GM19397 (cell line): Measurements from ENCODE around the gene KHDC4.
"Not testable (repeated sequence)": the region's sequence is repeated elsewhere in the genome, so short reads cannot be mapped to it uniquely, and the experiment has no call there.

ENCODE experiments used
- ATAC-seq: cut with Tn5 transposase; IDR thresholded peaks from one replicate; pipeline ENCODE4 v1.9.1; 2021; ENCODE audit warnings: mild to moderate bottlenecking, moderate library complexity; ENCODE audit not compliant: unreplicated experiment

The KHDC4 gene

DNA sequence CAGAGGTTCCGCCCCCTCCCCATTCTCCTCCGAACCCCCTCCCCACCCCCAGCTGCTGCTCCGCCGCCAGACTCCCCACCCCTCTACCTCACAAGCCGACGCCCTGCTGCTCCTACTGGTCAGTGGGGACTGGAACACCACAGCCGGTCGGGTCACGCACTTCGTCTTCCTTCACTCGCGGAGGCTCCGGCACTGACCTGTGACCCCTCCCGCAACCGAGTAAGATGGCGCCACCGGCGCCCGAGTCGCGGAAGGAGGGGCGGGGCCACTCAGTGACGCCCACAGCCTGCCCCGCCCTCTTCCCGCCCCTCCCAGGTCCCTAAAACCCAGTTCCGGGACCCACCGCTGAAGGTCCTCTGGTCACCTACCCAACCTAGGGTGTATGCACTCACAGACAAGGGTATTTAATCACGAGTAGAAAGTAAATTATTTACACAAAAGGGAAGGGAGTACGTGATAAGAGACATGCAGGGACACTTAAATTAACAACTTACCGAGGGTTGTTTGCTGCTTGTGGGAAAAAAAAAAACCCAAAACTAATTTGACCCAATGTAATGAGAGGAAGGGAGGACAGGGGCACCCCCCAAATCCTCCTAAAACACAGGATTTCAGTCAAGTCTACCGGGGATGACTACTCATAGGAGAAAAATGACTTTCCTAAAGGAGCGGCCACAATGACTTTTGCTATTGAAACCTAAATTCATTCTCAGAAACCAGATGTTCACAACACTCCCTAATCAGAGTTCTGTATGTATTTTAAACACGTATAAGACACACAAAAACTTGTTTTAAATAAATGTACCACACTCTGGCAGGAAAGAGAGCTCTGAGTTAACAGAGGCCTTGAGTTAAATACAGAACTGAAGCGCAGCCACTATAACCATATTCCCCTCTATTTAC lies 22.8 kb downstream of the KHDC4 start, which contains the start of gene RIT1:
RIT1 (minus strand) TSS at position 194 of the 900 bp plus-strand sequence. CDS start 588 bp downstream, outside the sequence.
- peak; percentile 73 for ATAC-seq

DNA sequence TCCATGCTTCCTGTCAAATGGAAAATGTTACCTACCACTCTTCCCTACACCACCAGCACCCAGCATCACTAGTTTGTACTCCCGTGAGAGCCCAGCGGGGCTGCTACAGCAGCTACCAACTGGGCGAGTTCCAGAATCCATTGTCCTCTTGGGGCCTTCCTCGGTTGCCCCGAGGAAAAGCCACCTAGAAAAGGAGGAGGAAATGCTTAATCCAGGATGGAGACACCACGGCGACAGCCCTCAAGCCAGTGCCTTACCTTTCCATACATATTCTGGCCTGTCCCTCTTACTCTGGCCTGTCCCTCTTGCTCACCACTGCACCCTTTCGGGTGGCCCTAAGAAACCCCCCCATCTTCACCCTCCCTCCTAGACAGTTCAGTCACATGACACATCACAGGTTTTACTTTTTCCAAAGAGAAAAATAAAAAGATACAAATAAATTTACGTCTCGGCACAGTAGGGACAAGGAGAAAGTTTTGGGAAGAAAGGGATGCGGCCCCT lies 23.5 kb downstream of the KHDC4 start:
- peak; percentile 23 for ATAC-seq

DNA sequence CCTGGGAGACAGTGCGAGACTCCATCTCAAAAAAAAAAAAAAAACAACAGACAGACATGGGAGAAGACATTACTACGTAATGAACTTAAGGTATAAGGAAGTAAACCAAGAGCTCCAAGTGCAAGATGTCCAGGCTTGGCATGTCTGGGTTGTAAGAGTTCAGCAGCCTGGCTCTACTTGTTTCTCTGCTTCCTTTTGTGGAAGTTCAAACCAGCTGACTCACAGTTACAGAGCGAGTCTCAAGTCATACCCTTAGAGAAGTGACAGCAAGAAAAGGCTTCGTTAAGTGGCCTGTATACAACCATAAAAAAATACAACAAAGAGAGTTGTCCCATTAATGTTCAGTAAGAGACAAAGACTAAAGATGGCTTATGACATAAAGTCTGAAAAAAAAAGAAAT lies 24.3 kb downstream of the KHDC4 start:
- no peak for ATAC-seq

DNA sequence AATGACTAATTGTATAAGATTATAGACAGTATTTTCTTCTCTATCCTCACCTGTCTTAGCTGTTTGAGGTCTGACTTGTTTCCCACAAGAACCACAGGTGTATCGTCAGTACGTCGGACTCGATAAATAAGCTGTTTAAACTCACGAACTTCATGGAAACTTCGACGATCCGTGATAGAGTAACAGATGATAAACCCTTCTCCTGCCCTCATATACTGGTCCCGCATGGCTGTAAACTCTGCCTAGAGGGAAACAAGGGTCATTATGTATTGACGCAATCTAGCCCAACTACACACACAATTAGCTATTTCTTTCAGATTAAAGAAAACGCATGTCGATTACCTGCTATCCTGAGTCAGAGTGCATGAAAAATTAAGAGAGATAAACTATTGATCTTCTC lies 30.0 kb downstream of the KHDC4 start:
- no peak for ATAC-seq

DNA sequence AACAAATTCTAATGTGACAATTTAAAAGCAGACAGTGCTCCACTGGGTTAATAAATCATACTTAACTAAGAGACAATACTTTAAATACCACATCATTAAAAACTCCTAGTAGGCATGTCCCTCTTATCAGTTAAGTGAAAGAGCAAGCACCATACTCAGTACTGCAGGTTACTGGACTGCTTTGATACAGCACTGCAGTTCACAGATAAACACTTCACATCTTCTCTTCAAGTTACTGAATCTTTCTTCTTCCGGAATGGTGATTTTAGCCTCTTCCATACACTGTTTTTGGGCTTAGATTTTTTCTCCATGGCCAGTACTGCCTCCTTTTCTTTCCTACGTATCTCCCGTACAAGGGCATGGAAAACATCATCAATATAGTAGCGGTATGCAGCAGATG lies 34.1 kb downstream of the KHDC4 start:
- ATAC-seq: no peak

DNA sequence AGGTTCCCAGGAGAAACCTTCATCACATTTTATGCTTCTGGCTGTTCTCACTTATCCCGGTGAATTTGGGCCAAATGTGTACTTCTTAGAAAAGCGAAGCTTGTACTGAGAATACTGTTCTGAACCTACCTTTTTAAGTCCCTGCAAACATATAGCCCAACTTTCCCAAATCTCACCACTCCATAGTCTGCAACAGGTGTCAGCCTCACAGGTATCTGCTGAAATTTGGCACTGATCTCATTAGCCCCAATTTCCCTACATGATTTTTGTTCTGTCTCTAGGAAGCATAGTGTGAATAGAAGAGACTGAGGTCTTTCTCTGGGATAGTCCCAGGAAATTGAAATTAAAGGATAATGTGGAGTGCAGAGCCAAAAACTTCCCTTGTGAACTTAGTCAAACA lies 34.5 kb downstream of the KHDC4 start:
- ATAC-seq: no peak

DNA sequence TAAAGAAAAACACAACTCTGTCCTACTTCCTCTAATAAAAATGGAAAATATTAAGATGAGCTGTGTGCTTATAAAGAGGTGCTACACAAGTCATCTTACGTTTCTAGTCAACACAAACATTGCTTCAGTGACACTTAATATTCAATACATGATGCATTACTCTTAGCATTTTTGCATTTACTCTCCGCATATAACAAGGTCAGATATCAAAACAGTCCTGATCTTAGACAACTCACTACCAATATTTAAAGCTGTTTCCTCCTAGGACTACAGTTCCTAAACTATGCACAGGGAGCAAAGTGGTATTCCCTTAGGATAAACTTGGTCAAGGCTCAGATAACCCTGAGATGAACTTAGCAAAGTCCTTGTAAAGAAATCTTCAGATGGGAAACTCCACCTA lies 35.3 kb downstream of the KHDC4 start:
- ATAC-seq: no peak

DNA sequence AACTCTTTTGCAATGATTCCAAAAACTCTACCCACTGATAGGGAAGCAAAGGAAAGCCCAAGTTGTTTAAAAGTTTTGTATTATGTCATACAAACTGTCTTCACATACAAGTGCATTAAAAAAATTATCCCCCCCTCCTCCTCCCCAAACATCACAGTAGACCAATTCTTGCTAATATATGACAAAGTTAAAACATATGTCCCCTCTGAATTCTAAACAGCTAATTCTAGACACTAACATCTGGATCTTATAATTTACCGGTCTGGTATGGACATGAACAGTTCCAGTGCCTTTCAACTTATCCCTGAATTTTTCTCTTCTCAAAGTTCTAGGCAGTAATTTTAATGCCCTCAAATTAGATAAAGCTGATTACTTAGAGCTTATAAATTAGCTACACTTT lies 36.5 kb downstream of the KHDC4 start:
- ATAC-seq: no peak

DNA sequence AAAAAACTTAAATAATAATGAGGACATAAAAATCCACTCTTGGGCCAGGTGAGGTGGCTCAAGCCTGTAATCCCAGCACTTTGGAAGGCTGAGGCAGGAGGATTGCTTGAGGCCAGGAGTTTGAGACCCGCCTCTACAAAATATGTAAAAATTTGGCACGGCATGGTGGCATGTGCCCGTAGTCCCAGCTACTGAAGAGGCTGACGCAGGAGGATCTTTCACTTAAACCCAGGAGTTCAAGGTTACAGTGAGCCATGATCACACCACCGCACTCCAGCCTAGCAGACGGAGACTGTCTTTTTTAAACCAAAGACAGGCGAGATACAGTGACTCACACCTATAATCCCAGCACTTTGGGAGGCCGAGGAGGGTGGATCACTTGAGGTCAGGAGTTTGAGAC lies 37.7 kb downstream of the KHDC4 start:
- not testable (repeated sequence) for ATAC-seq

DNA sequence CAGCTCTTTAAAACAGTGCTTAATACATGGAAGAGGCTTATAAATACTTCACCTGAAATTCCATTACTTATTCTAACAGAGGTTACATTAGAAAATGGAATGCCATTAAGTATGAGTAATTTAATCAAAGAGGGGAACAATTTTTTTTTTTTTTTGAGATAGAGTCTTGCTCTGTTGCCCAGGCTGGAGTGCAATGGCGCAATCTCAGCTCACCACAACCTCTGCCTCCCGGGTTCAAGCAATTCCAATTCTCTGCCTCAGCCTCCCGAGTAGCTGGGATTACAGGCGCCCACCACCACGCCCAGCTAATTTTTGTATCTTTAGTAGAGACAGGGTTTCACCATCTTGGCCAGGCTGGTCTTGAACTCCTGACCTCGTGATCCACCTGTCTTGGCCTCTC lies 38.6 kb downstream of the KHDC4 start:
- ATAC-seq: not testable (repeated sequence)

DNA sequence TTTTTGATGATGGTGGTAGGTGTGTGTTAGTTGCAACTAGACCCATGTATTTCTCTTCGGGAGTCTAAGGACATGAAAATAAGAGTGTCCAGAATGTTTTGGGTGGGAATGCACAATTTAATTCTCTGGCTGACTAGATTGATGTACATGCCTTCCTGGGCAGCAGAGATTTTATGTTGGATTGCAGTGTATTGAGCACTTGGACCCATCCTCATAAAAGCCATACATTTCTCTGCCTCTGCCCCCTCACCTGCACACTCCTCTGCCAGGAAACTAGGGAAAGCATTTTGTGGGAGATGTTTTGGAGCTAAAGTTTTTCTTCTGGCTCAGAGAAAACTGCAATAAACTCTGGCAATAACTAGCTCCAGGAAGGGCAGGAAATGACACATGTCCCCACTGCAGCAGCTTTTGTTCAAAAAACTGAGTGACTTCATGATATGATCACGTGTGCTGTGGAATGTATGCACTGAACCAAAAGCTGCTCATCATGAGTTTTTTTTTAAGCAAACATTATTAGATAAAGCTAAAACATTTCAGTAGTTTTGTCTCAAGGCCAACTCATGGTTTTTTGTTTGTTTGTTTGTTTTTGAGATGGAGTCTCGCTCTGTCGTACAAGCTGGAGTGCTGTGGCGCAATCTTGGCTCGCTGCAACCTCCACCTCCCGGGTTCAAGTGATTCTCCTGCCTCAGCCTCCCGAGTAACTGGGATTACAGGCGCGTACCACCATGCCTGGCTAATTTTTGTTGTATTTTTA lies 40.6 kb downstream of the KHDC4 start:
- no peak for ATAC-seq

DNA sequence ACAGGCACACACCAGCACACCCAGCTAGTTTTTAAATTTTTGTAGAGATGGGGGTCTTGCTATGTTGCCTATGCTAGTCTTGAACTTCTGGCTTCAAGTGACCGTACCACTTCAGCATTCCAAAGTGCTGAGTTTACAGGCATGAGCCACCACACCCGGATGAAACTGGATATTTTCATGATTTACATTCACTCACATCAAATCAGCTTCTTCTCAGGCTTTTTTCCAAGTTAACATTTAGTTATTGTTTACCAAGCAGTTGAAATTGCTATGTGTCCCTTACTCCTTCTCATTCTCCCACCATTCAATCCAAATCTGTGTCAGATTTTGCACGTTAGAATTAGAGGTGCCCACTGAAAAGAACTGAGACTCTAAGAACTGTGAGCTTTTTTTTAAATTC lies 41.4 kb downstream of the KHDC4 start:
- ATAC-seq: no peak

DNA sequence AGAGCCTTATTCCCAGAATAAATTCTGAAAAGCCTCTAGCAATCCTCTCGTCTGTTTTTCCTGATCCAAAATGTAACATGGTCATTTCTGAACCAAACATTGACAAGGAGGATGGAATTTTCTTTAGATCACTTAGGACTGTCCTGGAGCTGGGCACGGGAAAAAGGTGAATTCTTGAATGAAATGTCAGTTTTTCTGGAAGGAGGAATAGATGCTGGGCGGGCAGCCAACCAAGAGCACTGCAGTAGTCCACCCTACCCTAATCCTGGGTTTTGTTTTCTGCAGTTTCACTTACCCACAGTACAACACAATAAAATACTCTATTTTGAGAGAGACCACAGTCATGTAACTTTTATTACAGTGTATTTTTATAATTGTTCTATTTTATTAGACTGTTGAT lies 44.0 kb downstream of the KHDC4 start:
- ATAC-seq: no peak

DNA sequence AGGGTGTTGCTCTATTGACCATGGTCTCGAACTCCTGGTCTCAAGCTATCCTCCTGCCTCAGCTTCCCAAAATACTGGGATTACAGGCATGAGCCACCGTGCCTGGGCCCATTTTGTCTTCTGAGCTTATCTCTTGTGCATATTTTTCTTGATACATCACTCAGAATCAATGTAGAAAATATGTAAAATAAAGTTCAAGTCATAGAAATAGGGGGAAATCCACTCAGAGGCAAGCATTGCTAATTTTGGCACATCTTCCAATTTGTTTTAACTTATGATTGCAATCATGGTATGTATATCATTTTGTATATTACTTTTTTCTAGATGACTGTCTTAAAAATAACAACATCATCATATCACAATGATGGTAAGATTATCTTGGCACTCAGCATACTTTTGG lies 44.6 kb downstream of the KHDC4 start:
- ATAC-seq: no peak

DNA sequence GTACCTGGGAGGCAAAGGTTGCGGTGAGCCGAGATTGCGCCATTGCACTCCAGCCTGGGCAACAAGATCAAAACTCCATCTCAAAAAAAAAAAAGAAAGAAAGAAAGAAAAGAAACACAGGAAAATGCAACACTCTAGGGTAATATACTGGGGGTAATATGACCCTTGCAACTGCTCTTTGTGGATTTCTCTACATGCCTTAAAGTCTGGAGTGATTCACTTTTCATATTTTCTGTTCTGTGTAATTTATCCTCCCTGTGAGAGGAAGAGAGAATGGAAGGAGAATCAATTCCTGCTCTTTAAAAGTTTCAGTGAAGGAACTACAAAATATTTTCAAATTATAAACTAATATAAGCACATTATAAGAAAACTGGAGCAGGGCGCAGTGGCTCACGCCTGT lies 45.7 kb downstream of the KHDC4 start:
- no peak for ATAC-seq

DNA sequence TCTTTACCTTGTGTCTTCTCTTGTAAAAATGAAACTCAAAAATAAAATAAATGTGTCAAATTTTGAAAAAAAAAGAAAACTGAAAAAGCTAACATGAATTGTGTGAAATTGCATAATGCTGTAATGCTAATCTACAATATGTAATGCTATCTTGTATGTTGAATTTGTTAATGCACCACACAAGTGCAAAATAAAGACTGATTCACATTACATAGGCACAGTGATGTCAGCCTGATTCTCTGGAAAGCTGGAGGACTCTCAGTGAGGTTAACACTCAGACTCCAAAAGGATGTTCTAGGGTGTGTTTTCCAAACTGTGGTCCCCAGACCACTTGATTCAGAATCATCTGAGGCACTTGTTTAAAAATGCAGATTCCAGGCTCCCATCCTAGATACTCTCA lies 49.2 kb downstream of the KHDC4 start:
- ATAC-seq: no peak

DNA sequence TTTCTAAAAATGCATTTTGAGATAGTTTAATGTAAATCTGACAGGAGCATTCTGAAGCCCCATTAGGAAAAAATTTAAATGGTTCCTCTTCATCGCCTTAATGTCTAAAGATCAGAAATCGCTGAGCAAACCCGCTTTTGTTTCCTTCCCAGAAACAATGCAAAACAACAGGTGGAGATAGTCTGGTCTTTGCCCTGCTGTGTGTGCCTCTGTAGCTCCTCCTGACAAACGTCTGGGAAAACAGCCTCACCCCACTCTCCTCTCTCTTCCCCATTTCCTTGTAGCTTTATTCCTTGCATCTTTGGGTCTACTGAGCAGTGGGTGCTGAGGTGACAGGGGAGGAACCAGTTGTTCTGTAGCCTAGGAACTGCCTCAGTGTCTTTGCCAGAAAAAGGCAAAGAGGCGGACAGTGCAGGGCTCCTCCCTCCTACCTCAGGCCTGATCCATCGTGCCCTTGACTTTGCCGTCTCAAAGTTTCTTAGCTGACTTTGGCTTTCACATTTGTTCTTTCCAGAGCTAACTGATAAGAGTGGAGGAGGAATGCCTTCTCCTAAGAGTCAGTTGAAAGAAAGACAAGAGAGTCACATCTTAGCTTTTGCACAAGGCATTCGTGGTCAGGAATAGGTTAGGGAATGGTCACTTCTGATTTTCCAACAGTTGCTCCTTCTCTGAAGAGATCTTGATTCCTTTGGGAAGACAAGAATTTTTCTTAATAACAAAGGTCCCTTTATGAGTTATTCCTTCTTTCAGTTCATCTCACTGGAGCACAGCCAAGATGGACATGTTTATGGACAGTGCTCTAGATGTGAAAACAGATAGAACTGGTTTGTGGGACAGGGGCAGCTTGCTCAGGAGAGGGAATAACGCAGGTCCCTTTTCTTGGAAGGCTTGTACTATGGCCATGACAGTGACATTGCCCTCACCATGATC lies 49.9 kb downstream of the KHDC4 start:
- ATAC-seq: no peak

DNA sequence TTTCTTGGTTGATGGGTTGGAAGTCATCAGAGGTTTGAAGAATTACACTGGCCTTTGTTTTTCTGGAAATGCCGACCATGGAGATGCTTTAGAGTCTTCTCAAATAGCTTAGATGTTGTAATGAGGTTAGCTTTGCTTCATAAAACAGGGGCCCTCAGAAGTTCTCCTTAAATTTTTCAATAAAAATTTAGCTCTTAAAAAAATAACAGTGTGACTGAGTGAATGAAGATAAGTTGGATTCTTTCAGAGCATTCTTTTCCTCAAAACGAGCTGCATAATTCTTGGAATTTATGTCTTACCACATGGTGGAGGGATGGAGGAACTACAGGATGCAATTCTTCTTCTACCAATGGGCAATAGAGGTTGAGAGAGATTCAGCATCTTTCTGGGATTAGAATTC lies 51.4 kb downstream of the KHDC4 start:
- no peak for ATAC-seq

DNA sequence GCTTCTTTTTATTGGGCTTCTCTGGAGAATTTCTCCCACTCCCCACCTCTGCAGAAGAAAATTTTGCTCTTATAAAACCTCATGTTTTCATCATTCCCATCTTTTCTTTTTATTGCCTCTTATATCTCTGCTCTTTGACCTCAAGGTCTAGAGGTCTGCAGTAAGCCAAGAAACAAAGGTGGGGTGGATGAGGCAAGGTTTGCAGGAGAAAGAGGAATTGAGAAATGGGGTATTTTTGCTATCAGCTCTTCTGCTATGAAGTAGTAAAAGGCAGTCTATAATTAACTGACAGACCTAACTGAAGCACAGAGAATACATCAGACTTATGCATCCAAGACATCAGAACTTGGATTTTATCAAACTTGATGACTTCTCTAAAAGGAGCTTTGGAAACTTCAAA lies 52.0 kb downstream of the KHDC4 start:
- no peak for ATAC-seq

DNA sequence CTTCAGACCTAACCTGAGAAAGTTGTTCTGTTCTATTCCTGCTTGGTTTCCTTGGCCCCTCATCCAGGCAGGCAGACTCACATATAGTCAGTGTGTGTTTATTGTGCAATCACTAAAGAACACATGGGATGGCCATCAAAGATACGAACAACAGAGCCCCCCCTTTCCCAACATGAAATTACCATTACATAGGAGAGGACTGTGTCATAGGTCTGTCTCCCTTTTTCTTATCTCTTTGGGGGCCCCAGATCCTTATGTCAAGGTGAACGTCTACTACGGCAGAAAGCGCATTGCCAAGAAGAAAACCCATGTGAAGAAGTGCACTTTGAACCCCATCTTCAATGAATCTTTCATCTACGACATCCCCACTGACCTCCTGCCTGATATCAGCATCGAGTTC lies 53.3 kb downstream of the KHDC4 start:
- no peak for ATAC-seq

DNA sequence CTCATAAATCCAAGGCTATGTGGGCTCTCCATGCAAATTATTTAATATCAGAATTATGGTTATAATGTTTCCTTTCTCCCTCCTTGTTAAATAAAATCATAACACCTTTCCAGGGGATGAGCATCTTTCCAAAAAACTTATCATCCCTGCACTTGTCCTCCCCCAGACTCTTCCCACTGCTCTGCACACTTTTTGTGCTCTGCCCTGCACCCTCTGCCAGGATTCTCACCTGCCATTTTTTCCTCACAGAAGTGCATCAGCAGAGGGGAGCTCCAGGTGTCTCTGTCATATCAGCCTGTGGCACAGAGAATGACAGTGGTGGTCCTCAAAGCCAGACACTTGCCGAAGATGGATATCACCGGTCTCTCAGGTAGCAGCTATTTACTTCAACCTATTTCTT lies 54.0 kb downstream of the KHDC4 start:
- ATAC-seq: no peak
